Measurements from ENCODE around the gene UTRN. TPM values are rescaled to one million over a fixed set of nuclear protein-coding genes. Genes with fewer than 3 reads are reported as not detected.

The UTRN gene
- total RNA-seq, 1 donor = 318 TPM

Other genes starting within 250 kb of the UTRN start
- gene SF3B5, start 189.8 kb upstream of the UTRN start, total RNA-seq = 86.1 TPM
- 118 TPM for gene STX11, start 134.8 kb upstream of the UTRN start, total RNA-seq